Fibroblast of the aortic adventitia (primary cell): ENCODE data around the gene PPP1R14D. TPM values are rescaled to one million over a fixed set of nuclear protein-coding genes. Genes with fewer than 3 reads are reported as not detected.
A peak's percentile ranks its signal among the peaks of the same experiment; 100 is the strongest.

ENCODE experiments used
- DNase-seq: peaks from one replicate; pipeline ENCODE4 v3.0.0-alpha.2; 2010; ENCODE audit warnings: low read depth
- H3K4me3 ChIP-seq: 2 replicates; pipeline ENCODE4 v1.5.1; 2011; ENCODE audit warnings: low read depth, mild to moderate bottlenecking, control low read depth, low read length, moderate library complexity
- total RNA-seq: library from RNA; depleted of rRNA; stranded (reverse); fragments of >200 nt; gene quantifications from 2 replicates; pipeline ENCODE4 v1.2.3, GENCODE V29; 2012; ENCODE audit warnings: low replicate concordance
- TF ChIP-seq, protein P1 (sequence below): IDR thresholded peaks from 2 replicates; pipeline ENCODE4 v1.5.1; 2011; ENCODE audit warnings: mild to moderate bottlenecking, low read length, control low read depth, inconsistent platforms; ENCODE audit not compliant: insufficient read depth

Gene PPP1R14D
- total RNA-seq, 1 donor, result not detected

DNA sequence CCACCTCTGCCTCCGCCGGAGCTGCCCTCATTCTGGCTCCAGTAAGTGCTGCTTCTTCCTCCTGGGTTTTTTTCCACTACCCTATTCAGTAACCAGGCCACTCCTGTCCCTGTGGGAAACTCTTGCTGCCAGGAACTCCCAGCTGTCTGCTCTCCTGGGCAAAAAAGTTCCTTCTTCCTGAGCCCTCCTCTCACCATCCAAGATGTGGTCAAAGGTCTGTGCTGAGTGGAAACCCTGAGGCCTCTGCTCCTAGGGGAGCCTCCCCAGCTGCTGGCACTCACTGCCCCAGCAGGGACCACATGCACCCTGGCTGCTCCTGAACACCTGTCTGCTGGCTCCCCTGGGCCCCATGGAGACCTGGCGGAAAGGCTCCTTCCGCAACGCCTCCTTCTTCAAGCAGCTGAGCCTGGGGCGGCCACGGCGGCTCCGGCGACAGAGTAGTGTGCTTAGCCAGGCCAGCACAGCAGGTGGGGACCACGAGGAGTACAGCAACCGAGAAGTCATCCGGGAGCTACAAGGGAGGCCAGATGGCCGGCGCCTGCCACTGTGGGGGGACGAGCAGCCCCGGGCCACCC lies 58.3 kb downstream of the PPP1R14D start:
- H3K4me3 ChIP-seq, result no peak overlapping the region
- DNase-seq, result no peak
- TF ChIP-seq, protein P1, sequence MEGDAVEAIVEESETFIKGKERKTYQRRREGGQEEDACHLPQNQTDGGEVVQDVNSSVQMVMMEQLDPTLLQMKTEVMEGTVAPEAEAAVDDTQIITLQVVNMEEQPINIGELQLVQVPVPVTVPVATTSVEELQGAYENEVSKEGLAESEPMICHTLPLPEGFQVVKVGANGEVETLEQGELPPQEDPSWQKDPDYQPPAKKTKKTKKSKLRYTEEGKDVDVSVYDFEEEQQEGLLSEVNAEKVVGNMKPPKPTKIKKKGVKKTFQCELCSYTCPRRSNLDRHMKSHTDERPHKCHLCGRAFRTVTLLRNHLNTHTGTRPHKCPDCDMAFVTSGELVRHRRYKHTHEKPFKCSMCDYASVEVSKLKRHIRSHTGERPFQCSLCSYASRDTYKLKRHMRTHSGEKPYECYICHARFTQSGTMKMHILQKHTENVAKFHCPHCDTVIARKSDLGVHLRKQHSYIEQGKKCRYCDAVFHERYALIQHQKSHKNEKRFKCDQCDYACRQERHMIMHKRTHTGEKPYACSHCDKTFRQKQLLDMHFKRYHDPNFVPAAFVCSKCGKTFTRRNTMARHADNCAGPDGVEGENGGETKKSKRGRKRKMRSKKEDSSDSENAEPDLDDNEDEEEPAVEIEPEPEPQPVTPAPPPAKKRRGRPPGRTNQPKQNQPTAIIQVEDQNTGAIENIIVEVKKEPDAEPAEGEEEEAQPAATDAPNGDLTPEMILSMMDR, result no peak

DNA sequence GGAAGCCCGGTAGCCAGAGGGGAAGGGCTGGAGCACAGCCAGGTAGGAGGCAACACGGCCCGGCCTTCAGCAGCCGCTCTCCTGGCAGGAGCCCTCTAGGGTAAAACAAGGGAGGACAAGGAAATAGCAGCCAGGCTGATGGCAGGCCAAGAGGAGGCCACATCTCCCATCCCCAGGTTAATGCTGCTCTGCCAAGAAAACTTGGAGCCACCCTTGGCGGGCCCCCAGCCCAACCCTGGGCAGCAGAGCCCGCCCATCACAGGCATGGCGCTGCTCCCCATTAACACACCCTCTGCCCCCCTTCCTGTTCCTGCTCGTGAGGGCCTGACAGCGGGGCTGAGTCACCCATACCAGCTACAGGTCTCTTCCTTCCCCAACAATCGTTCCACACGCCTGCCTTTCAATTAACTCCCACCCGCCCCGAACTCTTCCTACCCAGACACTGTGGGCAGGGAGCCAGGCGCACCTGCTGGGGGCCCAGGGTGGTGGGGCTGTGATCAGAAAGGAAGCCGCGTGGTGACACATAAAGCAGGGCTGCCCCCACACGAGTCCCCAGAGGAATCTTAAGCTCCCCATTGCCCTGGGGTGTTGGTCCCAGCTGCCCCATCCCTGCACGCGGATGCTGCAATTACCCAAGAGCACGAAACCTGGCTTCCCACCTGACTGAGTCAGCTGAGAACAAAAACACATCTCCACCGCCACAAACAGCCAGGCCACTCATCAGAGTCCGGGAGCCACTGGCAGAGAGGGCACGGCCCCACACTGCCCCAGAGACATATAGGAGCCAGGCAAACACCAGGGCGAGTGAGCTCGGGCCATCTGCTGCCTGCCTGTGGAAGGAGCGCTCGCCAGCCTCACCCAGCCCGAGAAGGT lies 59.0 kb downstream of the PPP1R14D start, which contains the start of gene C15orf62:
Gene C15orf62 (plus strand): TSS at position 707 of the 873 bp plus-strand sequence. CDS start 516 bp downstream, outside the sequence.
- H3K4me3 ChIP-seq, result no peak within 1 kb of the TSS
- peak; percentile 65 for DNase-seq
- TF ChIP-seq, protein P1, result no peak

GRCh38 chr15:40768521-40769273 lies 59.8 kb downstream of the PPP1R14D start:
- no peak overlapping the region for H3K4me3 ChIP-seq
- TF ChIP-seq, protein P1, result no peak
- peak; percentile 64 for DNase-seq

GRCh38 chr15:40767838-40768500 lies 60.5 kb downstream of the PPP1R14D start:
- H3K4me3 ChIP-seq, result no peak overlapping the region
- TF ChIP-seq, protein P1, result no peak
- no peak for DNase-seq

DNA sequence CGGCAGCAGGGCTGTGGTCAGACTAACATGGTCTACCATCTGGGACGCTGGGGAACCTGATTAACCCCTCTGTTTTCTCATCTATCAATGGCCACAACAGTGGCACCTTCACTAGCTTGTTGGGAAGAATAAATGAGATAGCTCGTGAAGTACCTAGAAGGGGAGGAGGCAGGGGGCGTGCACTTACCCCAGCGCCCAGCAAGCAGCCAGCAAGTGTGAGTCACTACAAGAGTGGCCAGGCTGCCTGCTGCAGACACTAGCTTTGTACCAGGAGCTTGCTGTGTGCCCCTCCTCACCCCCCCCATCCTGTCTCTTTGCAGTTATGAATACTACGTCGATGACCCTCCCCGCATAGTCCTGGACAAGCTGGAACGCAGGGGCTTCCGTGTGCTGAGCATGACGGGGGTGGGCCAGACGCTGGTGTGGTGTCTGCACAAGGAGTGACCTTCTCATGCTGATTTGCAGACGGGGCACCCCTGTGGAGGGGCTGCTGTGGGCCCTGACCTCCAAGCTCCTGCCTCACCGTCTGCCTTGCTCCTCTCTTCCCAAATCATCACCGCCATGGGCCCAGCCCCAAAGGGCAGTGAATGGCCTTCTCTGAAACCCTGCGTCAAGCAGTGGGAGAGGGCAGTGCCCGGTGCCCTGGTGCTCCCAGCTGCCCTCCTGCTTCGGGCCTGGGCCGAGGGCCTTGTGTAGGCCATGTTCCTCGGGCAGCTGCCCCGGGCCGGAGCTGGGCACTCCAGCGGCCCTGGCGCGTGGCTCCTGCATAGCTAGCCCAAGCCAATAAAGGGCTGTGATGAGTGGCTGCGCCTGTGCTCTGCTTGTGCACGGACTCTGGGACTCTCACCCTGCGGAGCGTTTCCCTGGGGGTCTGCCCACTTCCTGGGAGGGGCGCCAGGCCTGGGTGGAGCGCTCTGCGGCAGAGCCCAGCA lies 61.3 kb downstream of the PPP1R14D start:
- DNase-seq, result peak; percentile 26
- TF ChIP-seq, protein P1, result no peak
- no peak overlapping the region for H3K4me3 ChIP-seq
